ENCODE measurements around the gene LRRC14B. TPM values are rescaled to one million over a fixed set of nuclear protein-coding genes. Genes with fewer than 3 reads are reported as not detected.

LRRC14B gene
- total RNA-seq (under 1 TPM in 1 of 5 donors, not detected in 4; 0.37 TPM), polyA plus RNA-seq (under 1 TPM in 1 of 3 donors, not detected in 2; 0.05 TPM)
- long read RNA-seq, donor 1, result 0 reads
- long read RNA-seq, donor 2, result 0 reads
- long read RNA-seq, donor 3, result 0 reads
- long read RNA-seq, donor 4, result 0 reads
- long read RNA-seq, donor 5, result 0 reads
- long read RNA-seq, donor 6, result 0 reads
- long read RNA-seq, donor 7, result 0 reads
- long read RNA-seq, donor 8, result 0 reads
- long read RNA-seq, donor 9, result 0 reads
- long read RNA-seq, donor 10, result 0 reads

DNA sequence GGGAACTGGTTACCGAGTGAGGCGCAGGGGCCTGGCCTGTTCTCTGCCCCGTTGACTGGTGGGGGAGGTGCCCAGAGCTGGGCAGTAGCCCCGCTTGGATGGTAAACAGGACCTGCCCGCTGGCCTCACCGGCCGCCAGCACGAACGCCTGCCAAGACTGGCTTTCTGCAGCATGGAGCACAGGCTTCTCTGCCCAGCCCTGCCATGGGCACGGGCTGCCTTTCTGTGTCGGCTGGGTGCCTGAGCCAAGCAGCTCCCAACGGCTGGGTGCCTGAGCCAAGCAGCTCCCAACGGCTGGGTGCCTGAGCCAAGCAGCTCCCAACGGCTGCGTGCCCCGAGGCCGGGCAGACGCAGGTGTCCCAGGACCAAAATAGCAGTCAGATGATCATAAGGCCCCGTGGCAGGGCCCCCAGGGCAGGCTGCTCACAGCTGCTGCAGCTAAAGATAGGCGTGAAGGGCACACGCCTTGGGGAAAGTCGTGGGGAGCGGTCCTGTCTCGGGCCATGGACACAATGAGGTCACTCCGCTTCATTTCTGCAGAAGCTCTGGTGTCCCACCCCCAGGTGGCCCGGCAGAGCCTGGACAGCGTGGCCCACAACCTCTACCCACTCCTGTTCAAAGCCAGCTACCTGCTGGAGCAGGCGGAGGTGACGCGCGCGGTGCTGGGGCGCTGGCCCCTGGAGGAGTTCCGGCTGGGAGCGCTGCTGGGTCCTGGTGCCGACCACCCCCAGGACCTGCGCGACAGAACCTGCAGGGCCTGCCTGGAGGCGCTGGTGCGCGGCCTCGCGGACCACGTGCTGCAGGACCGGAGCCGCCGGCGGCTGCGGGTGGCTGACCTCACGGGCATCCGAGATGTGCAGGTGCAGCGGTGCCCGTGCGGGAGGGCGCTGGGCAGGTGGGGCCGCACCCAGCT lies at the start of gene LRRC14B:
Gene LRRC14B, plus strand, starts transcription at position 460 of the 913 bp plus-strand sequence. Its CDS starts 44 bp downstream, at position 504.
- peak within 1 kb of the TSS in 4 of 5 donors; percentile 48 to 76 (median 68) for H3K27ac ChIP-seq
- peak within 1 kb of the TSS; percentile 20 to 39 (median 22) for H3K4me3 ChIP-seq
- H3K36me3 ChIP-seq, result no peaks in the 10 kb centered on the region
- H3K4me1 ChIP-seq, result peaks cover 22 to 36% (median 31%) of the 10 kb centered on the region in 4 donors
- H3K27me3 ChIP-seq, result peaks cover 0 to 45% (median 9%) of the 10 kb centered on the region in 3 donors
- 9 to 33% (median 10%) methylated on average over 17 to 56 of the region's 56 CpGs for WGBS, 5 donors
- intact Hi-C loops (cut with DNase I; ENCODE audit: low total_unique reads), result no loop called here
- DNase-seq, result peak; percentile 73 to 90
- no peaks in the 10 kb centered on the region for H3K9me3 ChIP-seq
- TF ChIP-seq EP300 (IDR thresholded peaks at IDR 0.05) (no peak), POLR2AphosphoS5 (IDR thresholded peaks at IDR 0.05) (no peak), POLR2A (IDR thresholded peaks at IDR 0.05) (no peak)
- TF ChIP-seq, protein P1, sequence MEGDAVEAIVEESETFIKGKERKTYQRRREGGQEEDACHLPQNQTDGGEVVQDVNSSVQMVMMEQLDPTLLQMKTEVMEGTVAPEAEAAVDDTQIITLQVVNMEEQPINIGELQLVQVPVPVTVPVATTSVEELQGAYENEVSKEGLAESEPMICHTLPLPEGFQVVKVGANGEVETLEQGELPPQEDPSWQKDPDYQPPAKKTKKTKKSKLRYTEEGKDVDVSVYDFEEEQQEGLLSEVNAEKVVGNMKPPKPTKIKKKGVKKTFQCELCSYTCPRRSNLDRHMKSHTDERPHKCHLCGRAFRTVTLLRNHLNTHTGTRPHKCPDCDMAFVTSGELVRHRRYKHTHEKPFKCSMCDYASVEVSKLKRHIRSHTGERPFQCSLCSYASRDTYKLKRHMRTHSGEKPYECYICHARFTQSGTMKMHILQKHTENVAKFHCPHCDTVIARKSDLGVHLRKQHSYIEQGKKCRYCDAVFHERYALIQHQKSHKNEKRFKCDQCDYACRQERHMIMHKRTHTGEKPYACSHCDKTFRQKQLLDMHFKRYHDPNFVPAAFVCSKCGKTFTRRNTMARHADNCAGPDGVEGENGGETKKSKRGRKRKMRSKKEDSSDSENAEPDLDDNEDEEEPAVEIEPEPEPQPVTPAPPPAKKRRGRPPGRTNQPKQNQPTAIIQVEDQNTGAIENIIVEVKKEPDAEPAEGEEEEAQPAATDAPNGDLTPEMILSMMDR (IDR thresholded peaks at IDR 0.05), result no peak

DNA sequence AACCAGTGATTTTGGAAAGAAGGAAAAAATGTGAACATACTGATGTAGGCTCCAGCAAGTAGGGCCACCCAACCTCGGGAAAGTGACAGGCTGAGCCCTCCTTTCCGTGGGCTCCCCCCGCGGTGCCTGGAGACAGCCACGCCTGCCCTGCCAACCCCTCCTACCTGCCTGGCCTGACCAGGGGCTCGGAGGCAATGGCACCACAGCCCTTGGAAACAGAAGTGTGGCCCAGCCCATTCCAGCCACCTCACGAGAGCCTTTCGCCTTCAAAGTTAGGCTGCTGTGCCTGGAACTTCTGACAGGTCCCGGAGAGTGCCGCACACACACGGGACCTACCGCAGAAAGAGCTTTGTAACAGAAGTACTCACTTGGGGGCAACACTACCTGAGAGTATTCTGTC lies 49.5 kb upstream of the LRRC14B start:
- Histone ChIP-seq H3K9me3 (peaks cover under 1 to 4% (median 3%) of the 10 kb centered on the region in 4 donors), H3K4me3 (no peak overlapping the region), H3K4me1 (no peaks in the 10 kb centered on the region), H3K27me3 (peaks cover 0 to 8% (median 0%) of the 10 kb centered on the region in 3 donors), H3K36me3 (no peaks in the 10 kb centered on the region), H3K27ac (no peak overlapping the region)
- intact Hi-C loops (cut with DNase I; ENCODE audit: low total_unique reads), result no loop called here
- 84 to 90% (median 86%) methylated on average over 11 to 12 of the region's 12 CpGs for WGBS, 5 donors
- DNase-seq, result no peak
- TF ChIP-seq, protein P1 (IDR thresholded peaks at IDR 0.05), result no peak
- TF ChIP-seq EP300 (IDR thresholded peaks at IDR 0.05) (no peak), POLR2AphosphoS5 (IDR thresholded peaks at IDR 0.05) (no peak), POLR2A (IDR thresholded peaks at IDR 0.05) (no peak)

DNA sequence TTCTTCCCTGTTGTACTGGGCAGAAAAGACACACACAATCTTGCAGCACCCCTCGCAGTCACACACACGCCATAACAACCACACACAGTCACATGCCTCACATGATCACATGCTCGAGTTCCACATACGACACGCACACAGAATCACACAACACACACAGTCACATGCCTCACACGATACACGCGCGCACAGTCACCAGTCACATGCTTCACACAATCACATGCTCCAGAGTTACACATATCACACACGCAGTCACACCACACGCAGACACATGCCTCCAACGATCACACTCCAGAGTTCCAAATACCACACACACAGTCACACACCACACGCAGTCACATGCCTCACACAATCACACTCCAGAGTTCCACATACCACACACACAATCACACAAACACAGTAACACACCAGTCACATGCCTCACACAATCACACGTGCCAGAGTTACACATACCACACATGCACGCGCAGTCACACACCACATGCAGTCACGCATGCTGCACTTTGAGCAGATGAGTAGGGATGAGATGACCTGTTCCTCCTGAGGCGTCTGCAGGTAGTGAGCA lies 49.0 kb upstream of the LRRC14B start:
- H3K4me1 ChIP-seq, result no peaks in the 10 kb centered on the region
- no peaks in the 10 kb centered on the region for H3K36me3 ChIP-seq
- no peak for DNase-seq
- H3K9me3 ChIP-seq, result peaks cover 6 to 10% (median 8%) of the 10 kb centered on the region in 4 donors
- intact Hi-C loops (cut with DNase I; ENCODE audit: low total_unique reads), result no loop called here
- no peak for TF ChIP-seq EP300 (IDR thresholded peaks at IDR 0.05)
- TF ChIP-seq, protein P1 (IDR thresholded peaks at IDR 0.05), result no peak
- no peak for TF ChIP-seq POLR2A (IDR thresholded peaks at IDR 0.05)
- TF ChIP-seq POLR2AphosphoS5 (IDR thresholded peaks at IDR 0.05), result no peak
- 92 to 95% (median 93%) methylated on average over 18 of the region's 18 CpGs for WGBS, 5 donors
- no peak overlapping the region for H3K4me3 ChIP-seq
- H3K27me3 ChIP-seq, result peaks cover 0 to 8% (median 0%) of the 10 kb centered on the region in 3 donors
- H3K27ac ChIP-seq, result no peak overlapping the region

DNA sequence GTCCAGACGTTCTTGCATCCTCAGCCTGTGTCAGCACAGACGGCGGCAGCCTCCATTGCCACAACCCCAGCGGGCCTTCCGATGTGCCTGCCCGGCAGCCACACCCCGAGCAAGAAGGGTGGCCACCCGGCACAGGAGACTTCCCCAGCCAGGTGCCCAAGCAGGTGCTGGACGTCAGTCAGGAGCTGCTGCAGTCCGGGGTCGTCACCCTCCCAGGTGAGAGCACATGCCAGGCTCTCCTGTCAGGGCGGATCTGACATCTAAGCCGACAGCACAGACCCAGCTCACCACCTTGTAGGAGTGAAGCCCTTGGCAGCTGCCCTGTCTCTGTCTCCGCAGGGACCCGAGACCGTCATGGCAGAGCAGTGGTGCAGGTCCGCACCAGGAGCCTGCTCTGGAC lies 48.3 kb upstream of the LRRC14B start:
- DNase-seq, result no peak
- 81 to 95% (median 92%) methylated on average over 12 to 17 of the region's 17 CpGs for WGBS, 5 donors
- Histone ChIP-seq H3K4me1 (no peaks in the 10 kb centered on the region), H3K27me3 (peaks cover 0 to 8% (median 0%) of the 10 kb centered on the region in 3 donors), H3K9me3 (peaks cover 9 to 17% (median 15%) of the 10 kb centered on the region in 4 donors), H3K27ac (no peak overlapping the region), H3K36me3 (no peaks in the 10 kb centered on the region), H3K4me3 (no peak overlapping the region)
- TF ChIP-seq POLR2A (IDR thresholded peaks at IDR 0.05) (no peak), EP300 (IDR thresholded peaks at IDR 0.05) (no peak), POLR2AphosphoS5 (IDR thresholded peaks at IDR 0.05) (no peak)
- TF ChIP-seq, protein P1 (IDR thresholded peaks at IDR 0.05), result no peak
- intact Hi-C loops (cut with DNase I; ENCODE audit: low total_unique reads), result no loop called here
